Naive thymus-derived CD8-positive, alpha-beta T cell (primary cell): ENCODE measurements around the gene KRT84. TPM values are rescaled to one million over a fixed set of nuclear protein-coding genes. Genes with fewer than 3 reads are reported as not detected.

Source experiments
- ATAC-seq, 2 donors: fragments of 150-1000 bp; cut with Tn5 transposase in 1 of 2; sonication (Bioruptor Pico), chemical (Tn5 transposase) in 1 of 2; 1 replicate in 1 of 2; 2 replicates in 1 of 2; pipeline ENCODE4 v1.10.0; 2021; ENCODE audit warnings: mild to moderate bottlenecking in 2 of 2, moderate library complexity in 2 of 2
- POLR2A ChIA-PET: fragments of 350-600 bp; sonication (Branson Sonifier 250); formaldehyde crosslinking; loops from one replicate; lab custom pipeline; 2021; ENCODE audit warnings: antibody characterized with exemption; lab: Charles Lee
- DNase-seq, 10 donors: peaks; one replicate each; pipeline versions ENCODE4 v3.0.0 to v3.0.0-alpha.2; 2020 to 2022
- H3K27ac Mint-ChIP-seq, 10 donors: one replicate each; pipeline ENCODE4 v1.8.0; 2020 to 2022; ENCODE audit warnings: mild to moderate bottlenecking in 10 of 10, mixed read lengths in 10 of 10, moderate library complexity in 4 of 10, inconsistent platforms in 1 of 10
- H3K27me3 Mint-ChIP-seq, 5 donors: one replicate each; pipeline ENCODE4 v1.8.0; 2021 to 2022; ENCODE audit warnings: mixed read lengths in 5 of 5
- H3K36me3 Mint-ChIP-seq, 3 donors: one replicate each; pipeline ENCODE4 v1.8.0; 2020 to 2022; ENCODE audit warnings: mixed read lengths in 3 of 3, mild to moderate bottlenecking in 2 of 3, inconsistent platforms in 1 of 3
- H3K4me1 Mint-ChIP-seq, 4 donors: one replicate each; pipeline ENCODE4 v1.8.0; 2021 to 2022; ENCODE audit warnings: mixed read lengths in 4 of 4
- H3K4me3 Mint-ChIP-seq, 10 donors: one replicate each; pipeline ENCODE4 v1.8.0; 2020 to 2022; ENCODE audit warnings: mild to moderate bottlenecking in 10 of 10, mixed read lengths in 10 of 10, moderate library complexity in 6 of 10, inconsistent platforms in 1 of 10
- H3K9me3 Mint-ChIP-seq, 9 donors: one replicate each; pipeline ENCODE4 v1.8.0; 2020 to 2022; ENCODE audit warnings: mixed read lengths in 9 of 9, mild to moderate bottlenecking in 3 of 9, inconsistent platforms in 1 of 9, moderate library complexity in 1 of 9
- polyA plus RNA-seq, 3 donors: library from polyadenylated mRNA; unstranded; fragments of 300-500 nt; fragmentation: Illumina TruSeq; gene quantifications; one replicate each; pipeline ENCODE4 v1.2.3, GENCODE V29; 2021
- total RNA-seq, 8 experiments: library from RNA in 2 of 8; stranded (reverse) in 2 of 8; gene quantifications; one replicate each; pipeline ENCODE4 v1.2.3 and lab custom pipeline; 2021 to 2026

The KRT84 gene
- total and polyA plus RNA-seq, 5 experiments from 2014 or later = not detected

GRCh38 chr12:52372216-52373154 is 13.0 kb downstream of the KRT84 start:
- Mint-ChIP-seq H3K36me3 (no peaks in the 10 kb centered on the region), H3K9me3 (peaks cover 0 to 7% (median 0%) of the 10 kb centered on the region in 9 donors), H3K4me1 (no peaks in the 10 kb centered on the region), H3K27me3 (peaks cover 2 to 43% (median 12%) of the 10 kb centered on the region in 5 donors), H3K4me3 (no peak overlapping the region), H3K27ac (no peak overlapping the region)
- DNase-seq = peak; percentile 21 to 76 (median 48)
- ATAC-seq = peak; percentile 50 to 52
- POLR2A ChIA-PET = no interaction called here

GRCh38 chr12:52371716-52372115 is 13.7 kb downstream of the KRT84 start:
- ATAC-seq = no peak
- Mint-ChIP-seq H3K9me3 (peaks cover 0 to 7% (median 0%) of the 10 kb centered on the region in 9 donors), H3K4me3 (no peak overlapping the region)

GRCh38 chr12:52370926-52371608 is 14.4 kb downstream of the KRT84 start:
- no peak overlapping the region for H3K27ac Mint-ChIP-seq

More at GRCh38 chr12:52371716-52372115, 13.7 kb downstream of the KRT84 start:
- Mint-ChIP-seq H3K36me3 (no peaks in the 10 kb centered on the region), H3K4me1 (no peaks in the 10 kb centered on the region), H3K27me3 (peaks cover 0 to 35% (median 9%) of the 10 kb centered on the region in 5 donors), H3K27ac (no peak overlapping the region)
- DNase-seq = no peak
- POLR2A ChIA-PET = no interaction called here

GRCh38 chr12:52369809-52370208 is 15.6 kb downstream of the KRT84 start:
- H3K4me3 Mint-ChIP-seq = no peak overlapping the region
- POLR2A ChIA-PET = no interaction called here
- peaks cover 0 to 7% (median 0%) of the 10 kb centered on the region in 9 donors for H3K9me3 Mint-ChIP-seq
- H3K27ac Mint-ChIP-seq = no peak overlapping the region
- no peaks in the 10 kb centered on the region for H3K4me1 Mint-ChIP-seq
- DNase-seq (no peak), ATAC-seq (no peak)
- no peaks in the 10 kb centered on the region for H3K36me3 Mint-ChIP-seq
- H3K27me3 Mint-ChIP-seq = peaks cover 0 to 29% (median 12%) of the 10 kb centered on the region in 5 donors

More at GRCh38 chr12:52370926-52371608, 14.4 kb downstream of the KRT84 start:
- DNase-seq (no peak), ATAC-seq (no peak)
- peaks cover 0 to 29% (median 12%) of the 10 kb centered on the region in 5 donors for H3K27me3 Mint-ChIP-seq
- no peaks in the 10 kb centered on the region for H3K36me3 Mint-ChIP-seq
- H3K9me3 Mint-ChIP-seq = peaks cover 0 to 7% (median 0%) of the 10 kb centered on the region in 9 donors
- H3K4me1 Mint-ChIP-seq = no peaks in the 10 kb centered on the region
- no peak overlapping the region for H3K4me3 Mint-ChIP-seq
- POLR2A ChIA-PET = no interaction called here

- no peaks in the 10 kb centered on the region for H3K4me1 Mint-ChIP-seq
- no peak for ATAC-seq
- no peak overlapping the region for H3K4me3 Mint-ChIP-seq
- POLR2A ChIA-PET = no interaction called here
- peaks cover 0 to 6% (median 0%) of the 10 kb centered on the region in 9 donors for H3K9me3 Mint-ChIP-seq
- H3K27me3 Mint-ChIP-seq = peaks cover 0 to 34% (median 12%) of the 10 kb centered on the region in 5 donors
- H3K36me3 Mint-ChIP-seq = no peaks in the 10 kb centered on the region
- peak overlapping the region in 1 of 10 donors; percentile 22 for H3K27ac Mint-ChIP-seq
- DNase-seq = no peak
These were observed 16.2 kb downstream of the KRT84 start for GRCh38 chr12:52369211-52369610.

- Mint-ChIP-seq H3K27me3 (peaks cover 0 to 41% (median 15%) of the 10 kb centered on the region in 5 donors), H3K4me3 (no peak overlapping the region), H3K36me3 (no peaks in the 10 kb centered on the region), H3K9me3 (no peaks in the 10 kb centered on the region), H3K4me1 (no peaks in the 10 kb centered on the region), H3K27ac (no peak overlapping the region)
- ATAC-seq (no peak), DNase-seq (no peak)
- POLR2A ChIA-PET = interaction anchor here (0.6 kb wide), 1 partner anchor 20 kb away, joined by 3 read pairs; no protein-coding TSS in a partner anchor
These were observed 16.9 kb downstream of the KRT84 start for GRCh38 chr12:52368508-52368907.

- DNase-seq (no peak), ATAC-seq (no peak)
- H3K36me3 Mint-ChIP-seq = no peaks in the 10 kb centered on the region
- H3K9me3 Mint-ChIP-seq = no peaks in the 10 kb centered on the region
- no peak overlapping the region for H3K27ac Mint-ChIP-seq
- peaks cover 0 to 43% (median 15%) of the 10 kb centered on the region in 5 donors for H3K27me3 Mint-ChIP-seq
- H3K4me1 Mint-ChIP-seq = no peaks in the 10 kb centered on the region
- POLR2A ChIA-PET = no interaction called here
- H3K4me3 Mint-ChIP-seq = no peak overlapping the region
These were observed 17.6 kb downstream of the KRT84 start for GRCh38 chr12:52367876-52368275.

GRCh38 chr12:52366738-52367485 is 18.5 kb downstream of the KRT84 start, which contains the start of gene KRT85:
KRT85 (minus strand) TSS chr12:52367481; CDS start chr12:52367405, 76 bp downstream.
- Mint-ChIP-seq H3K4me3 (no peak within 1 kb of the TSS), H3K9me3 (no peaks in the 10 kb centered on the region), H3K4me1 (no peaks in the 10 kb centered on the region), H3K27me3 (peaks cover 0 to 38% (median 13%) of the 10 kb centered on the region in 5 donors), H3K36me3 (no peaks in the 10 kb centered on the region), H3K27ac (no peak within 1 kb of the TSS)
- no peak for DNase-seq
- no peak for ATAC-seq
- POLR2A ChIA-PET = no interaction called here

- no peaks in the 10 kb centered on the region for H3K9me3 Mint-ChIP-seq
- no peak overlapping the region for H3K27ac Mint-ChIP-seq
- peaks cover 4 to 9% (median 6%) of the 10 kb centered on the region in 4 donors for H3K4me1 Mint-ChIP-seq
- no peak overlapping the region for H3K4me3 Mint-ChIP-seq
- ATAC-seq (no peak), DNase-seq (no peak)
- peaks cover 0 to 23% (median 7%) of the 10 kb centered on the region in 5 donors for H3K27me3 Mint-ChIP-seq
- POLR2A ChIA-PET = no interaction called here
- H3K36me3 Mint-ChIP-seq = no peaks in the 10 kb centered on the region
These were observed 20.5 kb downstream of the KRT84 start for GRCh38 chr12:52364901-52365489.

GRCh38 chr12:52364061-52364460 is 21.4 kb downstream of the KRT84 start:
- no peaks in the 10 kb centered on the region for H3K36me3 Mint-ChIP-seq
- H3K27me3 Mint-ChIP-seq = peaks cover 0 to 20% (median 3%) of the 10 kb centered on the region in 5 donors
- H3K4me1 Mint-ChIP-seq = peaks cover 13 to 18% (median 15%) of the 10 kb centered on the region in 4 donors
- ATAC-seq (no peak), DNase-seq (no peak)
- H3K9me3 Mint-ChIP-seq = no peaks in the 10 kb centered on the region
- H3K4me3 Mint-ChIP-seq = no peak overlapping the region
- no peak overlapping the region for H3K27ac Mint-ChIP-seq
- POLR2A ChIA-PET = no interaction called here

GRCh38 chr12:52363111-52363679 is 22.3 kb downstream of the KRT84 start:
- POLR2A ChIA-PET = no interaction called here
- Mint-ChIP-seq H3K9me3 (no peaks in the 10 kb centered on the region), H3K36me3 (no peaks in the 10 kb centered on the region), H3K27ac (peak overlapping the region in 2 of 10 donors; percentile 16 to 27), H3K27me3 (peaks cover 0 to 13% (median 3%) of the 10 kb centered on the region in 5 donors), H3K4me3 (no peak overlapping the region), H3K4me1 (peaks cover 21 to 27% (median 23%) of the 10 kb centered on the region in 4 donors)
- DNase-seq (no peak), ATAC-seq (no peak)
